HG03521 (cell line): ENCODE data around the gene LRAT.

Experiments
- ATAC-seq: cut with Tn5 transposase; IDR thresholded peaks from one replicate; pipeline ENCODE4 v1.9.1; 2021; ENCODE audit warnings: mild to moderate bottlenecking, moderate library complexity; ENCODE audit not compliant: unreplicated experiment

LRAT gene

DNA sequence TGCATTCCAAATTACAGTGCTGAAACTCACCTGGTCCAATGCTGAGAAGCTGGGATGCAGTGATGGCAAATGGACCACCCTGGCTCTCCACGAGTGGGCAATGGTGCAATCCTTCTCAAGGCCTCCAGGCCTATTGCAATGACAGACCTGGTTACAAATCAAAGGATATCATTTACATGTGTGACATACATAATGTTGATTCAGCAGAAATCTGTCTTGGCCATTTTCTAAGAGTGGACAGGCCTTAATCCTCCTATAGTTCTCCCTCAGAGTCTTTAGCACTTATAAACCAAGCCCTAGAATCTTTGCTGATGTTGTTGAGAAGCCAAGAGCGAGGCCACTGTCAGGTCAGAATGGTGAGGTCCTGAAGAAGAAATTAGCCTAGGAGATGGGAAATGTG lies 17.1 kb downstream of the LRAT start:
- no peak for ATAC-seq

DNA sequence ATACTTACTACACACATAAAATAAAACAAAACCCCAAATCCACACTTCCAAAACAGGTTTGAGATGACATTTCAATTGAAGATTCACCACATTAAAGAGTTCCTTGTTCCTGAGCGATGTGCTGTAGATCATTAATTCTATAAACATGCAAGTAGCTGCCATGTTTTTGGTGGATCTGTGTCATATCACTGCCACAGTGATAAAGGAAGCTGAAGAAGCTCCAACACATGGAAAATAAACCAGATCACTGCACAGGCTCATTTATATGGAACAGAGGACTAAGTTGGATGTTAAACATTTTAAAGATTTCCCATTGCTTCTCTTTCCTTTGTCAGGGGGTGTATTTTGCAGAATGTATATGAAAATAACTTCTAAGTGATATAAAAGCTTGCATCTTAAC lies 34.5 kb downstream of the LRAT start:
- no peak for ATAC-seq

DNA sequence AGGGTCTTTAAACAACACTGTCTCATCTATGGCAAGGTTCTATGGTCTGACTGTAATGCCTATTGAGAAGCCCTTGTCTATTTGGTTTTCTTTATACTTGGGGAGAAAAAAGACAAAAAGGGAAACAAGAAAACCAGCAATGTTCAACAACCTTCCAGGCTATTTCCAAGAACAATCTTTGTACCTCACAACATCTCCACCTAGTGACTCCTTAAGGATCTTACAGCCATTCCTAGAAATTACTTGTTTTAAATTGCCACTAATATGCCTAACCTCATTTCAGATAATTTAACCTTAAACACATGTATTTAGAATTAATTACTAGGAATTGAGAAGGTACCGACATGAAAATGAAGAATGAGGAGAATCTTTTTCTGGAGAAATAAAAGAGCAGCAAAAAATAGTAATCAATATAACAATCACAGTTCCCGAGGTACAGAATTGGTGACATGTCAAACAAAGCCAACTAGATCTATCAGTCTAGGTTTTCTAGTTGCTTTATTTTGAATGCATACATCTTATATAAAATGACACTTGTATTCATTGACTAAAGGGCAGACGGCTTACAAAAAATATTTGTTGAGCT lies 35.7 kb downstream of the LRAT start:
- no peak for ATAC-seq

DNA sequence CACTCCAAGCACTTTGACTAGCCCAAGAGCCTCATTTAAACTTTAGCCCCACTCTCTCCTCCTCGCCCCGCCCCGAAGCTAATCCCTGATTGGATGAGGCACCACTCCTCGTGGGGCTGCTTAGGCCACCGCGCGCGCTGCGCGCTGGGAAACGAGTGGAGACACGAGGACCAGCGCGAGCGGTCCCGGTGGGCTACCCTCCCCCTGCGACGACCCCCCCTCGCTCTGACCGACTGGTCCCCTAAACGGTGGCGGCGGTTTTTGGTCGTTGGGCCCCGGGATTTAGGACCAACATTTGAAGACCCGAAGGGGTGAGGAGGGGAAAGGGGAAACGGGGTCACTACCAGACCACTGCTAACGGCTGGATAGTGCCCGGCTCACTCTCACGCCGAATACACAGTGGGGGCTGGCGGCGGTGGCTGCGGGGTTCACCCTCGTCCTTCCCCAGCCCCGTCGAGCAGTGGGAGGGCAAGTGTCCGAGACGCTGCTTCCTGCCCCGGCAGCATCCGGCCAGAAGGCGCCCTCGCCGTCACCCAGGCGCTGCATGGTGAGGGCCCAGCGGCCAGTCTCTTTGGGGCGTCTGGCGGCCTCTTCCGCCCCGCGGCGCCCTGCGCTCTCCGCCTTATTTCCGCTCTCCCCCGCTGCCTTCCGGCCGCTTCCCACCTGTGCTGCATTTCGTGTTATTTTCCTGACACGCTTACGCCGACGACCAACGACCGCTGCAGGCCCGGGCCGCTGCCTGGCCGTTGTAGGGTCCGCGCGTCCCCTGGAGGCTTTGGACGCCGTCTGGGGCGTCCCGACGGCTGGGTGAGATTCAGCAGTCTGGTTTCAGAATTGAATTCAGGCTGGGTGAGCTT lies 37.6 kb downstream of the LRAT start, which contains the start of gene RBM46:
RBM46 (plus strand) TSS at position 147 of the 857 bp plus-strand sequence. CDS start 15,481 bp downstream, outside the sequence.
- no peak for ATAC-seq

- no peak for ATAC-seq
Measured at GRCh38 chr4:154781983-154782293, 38.1 kb downstream of the LRAT start.
